GM12878 (cell line): Measurements from ENCODE around the gene TMEM52B.

Experiments
- CTCF ChIP-seq, 3 experiments: IDR thresholded peaks in 2 of 3; conservative IDR thresholded peaks in 1 of 3; 2 replicates each; pipeline ENCODE4 v1.5.1; 2011; ENCODE audit warnings: low read depth in 3 of 3, low read length in 3 of 3, mild to moderate bottlenecking in 3 of 3, control low read depth in 2 of 3, moderate library complexity in 2 of 3, inconsistent platforms in 1 of 3, mixed read lengths in 1 of 3; ENCODE audit not compliant: control insufficient read depth in 2 of 3, insufficient read depth in 1 of 3; ENCODE audit errors: extremely low read depth in 1 of 3
- NR2F1 ChIP-seq: fragments of 450-650 bp; conservative IDR thresholded peaks from 2 replicates; pipeline ENCODE4 v1.6.1; 2017; ENCODE audit warnings: mild to moderate bottlenecking
- POLR2AphosphoS5 ChIP-seq: IDR thresholded peaks from 2 replicates; pipeline ENCODE4 v1.6.1; 2011; ENCODE audit warnings: mild to moderate bottlenecking, low read length, inconsistent platforms
- TCF12 ChIP-seq: IDR thresholded peaks from 2 replicates; pipeline ENCODE4 v1.6.1; 2011; ENCODE audit warnings: low read depth, mild to moderate bottlenecking, low read length

GRCh38 chr12:10147714-10148403 is 31.0 kb upstream of the TMEM52B start:
- TF ChIP-seq CTCF (IDR thresholded peaks at IDR 0.05 in 2 of 3, conservative IDR thresholded peaks at IDR 0.05 in 1 of 3; ENCODE audit: control insufficient read depth in 2 of 3, extremely low read depth in 1 of 3, insufficient read depth in 1 of 3, low read depth in 3 of 3, low read length in 3 of 3) (no peak), TCF12 (no peak), POLR2AphosphoS5 (no peak), NR2F1 (no peak)
